Measurements from ENCODE around the gene EVL. TPM values are rescaled to one million over a fixed set of nuclear protein-coding genes. Genes with fewer than 3 reads are reported as not detected.
A peak's percentile ranks its signal among the peaks of the same experiment; 100 is the strongest.

EVL gene
- total RNA-seq, 4 donors from 2014 or later: 24.2 to 40.1 (median 29.8) TPM

DNA sequence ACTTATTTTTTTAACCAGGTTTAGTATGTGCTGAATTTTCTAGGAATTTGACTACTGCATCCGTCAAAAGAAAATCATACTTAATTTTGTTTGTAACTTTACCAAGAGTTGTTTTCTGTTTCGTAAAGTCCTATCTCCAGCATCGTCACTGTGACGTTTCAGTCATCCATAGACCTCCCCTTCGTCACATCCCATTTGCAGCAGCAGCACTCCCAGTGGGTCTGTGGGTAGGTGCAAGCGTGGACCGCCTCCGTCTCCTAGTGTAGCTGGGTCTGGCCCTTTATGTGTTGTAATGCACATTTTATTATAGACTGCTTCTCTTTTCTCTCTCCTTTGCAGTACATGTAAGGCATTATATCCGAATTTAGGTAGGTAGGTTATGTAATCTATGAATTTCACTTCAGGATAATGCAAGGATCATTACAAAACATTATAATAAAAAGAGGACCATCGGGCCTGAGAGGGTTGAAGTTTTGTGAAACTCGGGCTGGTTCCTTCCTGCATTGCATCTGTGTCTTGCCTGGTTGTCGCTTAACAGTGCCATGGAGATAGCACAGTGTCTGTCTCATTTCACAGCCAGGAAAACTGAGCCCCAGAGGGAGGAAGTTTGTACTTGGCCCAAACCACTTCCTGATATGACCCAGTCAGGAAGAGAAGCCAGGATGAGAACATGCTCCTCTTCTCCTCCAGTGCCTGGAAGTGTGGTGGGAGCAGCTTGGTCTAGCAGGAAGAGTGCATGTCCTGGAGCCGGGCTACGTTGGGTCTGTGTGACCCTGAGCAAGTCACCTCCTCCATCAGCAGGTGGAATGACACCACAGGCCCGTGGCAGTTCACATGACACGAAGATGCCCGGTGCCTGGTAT lies 41.3 kb downstream of the EVL start:
- no peaks in the 10 kb centered on the region for H3K9me3 ChIP-seq
- intact Hi-C loops (cut with DNase I): no loop called here
- TF ChIP-seq, protein P1, sequence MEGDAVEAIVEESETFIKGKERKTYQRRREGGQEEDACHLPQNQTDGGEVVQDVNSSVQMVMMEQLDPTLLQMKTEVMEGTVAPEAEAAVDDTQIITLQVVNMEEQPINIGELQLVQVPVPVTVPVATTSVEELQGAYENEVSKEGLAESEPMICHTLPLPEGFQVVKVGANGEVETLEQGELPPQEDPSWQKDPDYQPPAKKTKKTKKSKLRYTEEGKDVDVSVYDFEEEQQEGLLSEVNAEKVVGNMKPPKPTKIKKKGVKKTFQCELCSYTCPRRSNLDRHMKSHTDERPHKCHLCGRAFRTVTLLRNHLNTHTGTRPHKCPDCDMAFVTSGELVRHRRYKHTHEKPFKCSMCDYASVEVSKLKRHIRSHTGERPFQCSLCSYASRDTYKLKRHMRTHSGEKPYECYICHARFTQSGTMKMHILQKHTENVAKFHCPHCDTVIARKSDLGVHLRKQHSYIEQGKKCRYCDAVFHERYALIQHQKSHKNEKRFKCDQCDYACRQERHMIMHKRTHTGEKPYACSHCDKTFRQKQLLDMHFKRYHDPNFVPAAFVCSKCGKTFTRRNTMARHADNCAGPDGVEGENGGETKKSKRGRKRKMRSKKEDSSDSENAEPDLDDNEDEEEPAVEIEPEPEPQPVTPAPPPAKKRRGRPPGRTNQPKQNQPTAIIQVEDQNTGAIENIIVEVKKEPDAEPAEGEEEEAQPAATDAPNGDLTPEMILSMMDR (IDR thresholded peaks at IDR 0.05): no peak
- no peak for TF ChIP-seq POLR2A (IDR thresholded peaks at IDR 0.05)
- no peaks in the 10 kb centered on the region for H3K27me3 ChIP-seq
- no peaks in the 10 kb centered on the region for H3K36me3 ChIP-seq
- no peak overlapping the region for H3K4me3 ChIP-seq (replicated peaks in 1 of 3)
- peaks cover 10 to 44% of the 10 kb centered on the region in 2 donors for H3K4me1 ChIP-seq
- 84% methylated on average over 17 of the region's 17 CpGs for WGBS, 2 donors
- peak overlapping the region in 1 of 3 donors; percentile 24 for H3K27ac ChIP-seq
- no peak for DNase-seq

- no peaks in the 10 kb centered on the region for H3K36me3 ChIP-seq
- no peak overlapping the region for H3K4me3 ChIP-seq (replicated peaks in 1 of 3)
- peak overlapping the region in 1 of 3 donors; percentile 24 for H3K27ac ChIP-seq
- H3K9me3 ChIP-seq: no peaks in the 10 kb centered on the region
- intact Hi-C loops (cut with DNase I): no loop called here
- DNase-seq: no peak
- TF ChIP-seq, protein P1 (IDR thresholded peaks at IDR 0.05): no peak
- no peak for TF ChIP-seq POLR2A (IDR thresholded peaks at IDR 0.05)
- no peaks in the 10 kb centered on the region for H3K27me3 ChIP-seq
- 83 to 96% methylated on average over 5 of the region's 5 CpGs for WGBS, 2 donors
- H3K4me1 ChIP-seq: peaks cover 10 to 44% of the 10 kb centered on the region in 2 donors
Observed at GRCh38 chr14:100107236-100107635, 42.0 kb downstream of the EVL start.

- WGBS, 2 donors: 40 to 51% methylated on average over 10 to 13 of the region's 13 CpGs
- peak overlapping the region in 1 of 3 donors; percentile 46 for H3K27ac ChIP-seq
Observed at GRCh38 chr14:100108042-100108825, 43.0 kb downstream of the EVL start.

DNA sequence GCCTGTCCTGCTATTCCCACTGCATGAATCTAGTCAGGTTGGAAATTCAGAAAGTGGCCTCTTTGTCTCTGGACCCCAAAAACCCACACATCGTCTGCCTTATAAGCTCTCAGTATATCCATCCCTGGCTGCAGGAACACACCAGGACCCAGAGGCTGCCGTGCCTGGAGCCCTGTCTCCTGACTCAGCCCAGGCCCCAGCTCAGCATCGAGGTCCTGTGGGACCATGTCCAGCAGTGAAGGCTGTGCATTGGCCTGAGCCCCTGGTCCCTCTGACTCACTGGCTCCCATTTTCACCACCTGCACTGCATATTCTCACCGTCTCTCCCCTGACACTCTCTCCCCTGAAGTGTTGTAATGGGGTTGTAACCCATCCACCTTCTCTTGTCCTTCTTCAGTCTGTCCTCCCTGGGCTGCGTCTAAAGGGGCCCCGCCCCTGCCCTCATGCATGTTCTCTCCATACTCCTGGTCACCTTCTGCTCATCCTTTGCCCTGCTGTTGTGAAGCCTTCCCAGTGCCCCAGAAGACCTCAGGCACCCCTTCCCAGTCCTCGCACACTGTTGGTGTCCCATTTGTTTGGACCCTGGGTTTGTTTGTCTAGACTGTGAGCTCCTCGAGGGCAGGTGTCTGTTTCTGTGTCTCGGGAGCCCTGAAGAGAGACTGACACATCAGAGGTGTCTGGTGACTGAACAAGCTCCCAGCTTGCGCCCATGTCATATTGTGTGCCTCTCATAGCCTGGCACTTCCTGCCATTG lies 43.8 kb downstream of the EVL start:
- H3K4me1 ChIP-seq: peaks cover 3 to 29% of the 10 kb centered on the region in 2 donors
- no peak overlapping the region for H3K27ac ChIP-seq
- DNase-seq: no peak
- TF ChIP-seq, protein P1 (IDR thresholded peaks at IDR 0.05): no peak
- H3K9me3 ChIP-seq: no peaks in the 10 kb centered on the region
- no peaks in the 10 kb centered on the region for H3K36me3 ChIP-seq
- no peaks in the 10 kb centered on the region for H3K27me3 ChIP-seq
- WGBS, 2 donors: 86 to 91% methylated on average over 9 to 10 of the region's 10 CpGs
- no peak overlapping the region for H3K4me3 ChIP-seq (replicated peaks in 1 of 3)
- intact Hi-C loops (cut with DNase I): loop anchor here (2.0 kb wide), 1 partner anchor 124 kb away; no protein-coding TSS in a partner anchor

More at GRCh38 chr14:100108042-100108825, 43.0 kb downstream of the EVL start:
- no peaks in the 10 kb centered on the region for H3K36me3 ChIP-seq
- intact Hi-C loops (cut with DNase I): loop anchor here (2.0 kb wide), 1 partner anchor 123 kb away; no protein-coding TSS in a partner anchor
- H3K4me3 ChIP-seq (replicated peaks in 1 of 3): no peak overlapping the region
- TF ChIP-seq, protein P1 (IDR thresholded peaks at IDR 0.05): peak; percentile 59 to 90 (median 78)
- TF ChIP-seq POLR2A (IDR thresholded peaks at IDR 0.05): no peak
- peak; percentile 78 to 84 for DNase-seq
- no peaks in the 10 kb centered on the region for H3K9me3 ChIP-seq
- H3K27me3 ChIP-seq: no peaks in the 10 kb centered on the region
- peaks cover 10 to 37% of the 10 kb centered on the region in 2 donors for H3K4me1 ChIP-seq
